OCI-M2 (cell line): ENCODE results near the gene TMC7.

Source experiments
- DNase-seq: peaks from one replicate; lab custom pipeline; 2025; ENCODE audit not compliant: unreplicated experiment; lab: John Stamatoyannopoulos, UW

The TMC7 gene

DNA sequence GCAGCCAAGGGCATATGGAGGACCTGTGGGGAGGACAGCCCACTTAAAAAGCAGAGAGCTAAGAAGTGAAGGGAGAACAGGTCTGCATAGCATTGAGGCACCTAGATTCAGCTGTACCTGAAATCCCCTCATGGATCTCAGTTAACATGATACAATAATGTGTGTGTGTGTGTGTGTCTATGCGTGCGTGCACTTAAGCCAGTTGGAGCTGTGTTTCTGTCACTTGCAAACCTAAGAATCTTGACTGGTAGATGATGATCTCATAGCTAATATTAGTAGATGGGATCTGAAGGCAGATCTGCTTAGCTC lies 128.3 kb downstream of the TMC7 start:
- DNase-seq = no peak
